Liver (tissue), 9 donors: ENCODE data around the gene BRS3. TPM values are rescaled to one million over a fixed set of nuclear protein-coding genes. Genes with fewer than 3 reads are reported as not detected.

ENCODE experiments used
- DNase-seq: peaks from one replicate; pipeline ENCODE4 v3.0.0-alpha.2; 2017; ENCODE audit warnings: low spot score
- H3K27ac ChIP-seq, 2 donors: one replicate each; pipeline ENCODE4 v1.7.0; 2013; ENCODE audit warnings: inconsistent platforms in 2 of 2, low read length in 2 of 2, control low read depth in 1 of 2, low read depth in 1 of 2, mild to moderate bottlenecking in 1 of 2
- H3K27me3 ChIP-seq, 4 donors: one replicate each; pipeline versions ENCODE4 v1.6.1 to v1.7.0; 2013; ENCODE audit warnings: low read length in 3 of 4, inconsistent platforms in 1 of 4, mild to moderate bottlenecking in 1 of 4, moderate library complexity in 1 of 4; ENCODE audit not compliant: control insufficient read depth in 4 of 4, insufficient read depth in 4 of 4
- H3K36me3 ChIP-seq, 4 donors: one replicate each; pipeline versions ENCODE4 v1.6.1 to v1.7.0; 2013; ENCODE audit warnings: low read length in 3 of 4, mild to moderate bottlenecking in 3 of 4, low read depth in 1 of 4, moderate library complexity in 1 of 4; ENCODE audit not compliant: control insufficient read depth in 4 of 4, insufficient read depth in 3 of 4
- H3K4me1 ChIP-seq, 4 donors: one replicate each; pipeline versions ENCODE4 v1.6.1 to v1.7.0; 2013; ENCODE audit warnings: low read length in 3 of 4, mild to moderate bottlenecking in 3 of 4, moderate library complexity in 1 of 4; ENCODE audit not compliant: control insufficient read depth in 4 of 4, insufficient read depth in 4 of 4
- H3K4me3 ChIP-seq, 3 donors: one replicate each; pipeline versions ENCODE4 v1.6.1 to v1.7.0; 2013; ENCODE audit warnings: low read length in 3 of 3, control low read depth in 1 of 3, low read depth in 1 of 3, mild to moderate bottlenecking in 1 of 3
- H3K9ac ChIP-seq, 2 donors: one replicate each; pipeline ENCODE4 v1.7.0; 2013; ENCODE audit warnings: low read length in 2 of 2, mild to moderate bottlenecking in 2 of 2, moderate library complexity in 2 of 2, control low read depth in 1 of 2, low read depth in 1 of 2
- H3K9me3 ChIP-seq, 4 donors: one replicate each; pipeline versions ENCODE4 v1.6.1 to v1.7.0; 2013; ENCODE audit warnings: low read length in 3 of 4; ENCODE audit not compliant: control insufficient read depth in 4 of 4
- ATF3 ChIP-seq: IDR thresholded peaks from 2 replicates; pipeline ENCODE4 v1.6.1; 2016; ENCODE audit warnings: antibody characterized with exemption
- CTCF ChIP-seq: fragments of 150-350 bp; IDR thresholded peaks from 2 replicates; pipeline ENCODE4 v1.5.1; 2017; ENCODE audit warnings: improper control_type of control experiment, low read depth, low read length; ENCODE audit not compliant: missing input control
- EGR1 ChIP-seq, 2 donors: IDR thresholded peaks; 2 replicates each; pipeline ENCODE4 v1.6.1; 2016 to 2018; ENCODE audit warnings: antibody characterized with exemption in 2 of 2, low read depth in 2 of 2
- FOXA1 ChIP-seq: IDR thresholded peaks from 2 replicates; pipeline ENCODE4 v1.6.1; 2016; ENCODE audit warnings: antibody characterized with exemption
- FOXA2 ChIP-seq: IDR thresholded peaks from 2 replicates; pipeline ENCODE4 v1.6.1; 2016; ENCODE audit warnings: antibody characterized with exemption
- GABPA ChIP-seq, 2 donors: IDR thresholded peaks in 1 of 2; conservative IDR thresholded peaks in 1 of 2; 2 replicates each; pipeline ENCODE4 v1.6.1; 2016; ENCODE audit warnings: antibody characterized with exemption in 2 of 2, mild to moderate bottlenecking in 1 of 2, moderate library complexity in 1 of 2
- HNF4A ChIP-seq, 2 donors: conservative IDR thresholded peaks; 2 replicates each; pipeline ENCODE4 v1.6.1; 2016; ENCODE audit warnings: antibody characterized with exemption in 2 of 2, mild to moderate bottlenecking in 2 of 2
- HNF4G ChIP-seq: IDR thresholded peaks from 2 replicates; pipeline ENCODE4 v1.6.1; 2016; ENCODE audit warnings: antibody characterized with exemption
- JUND ChIP-seq, 2 donors: IDR thresholded peaks; 2 replicates each; pipeline ENCODE4 v1.6.1; 2016; ENCODE audit warnings: antibody characterized with exemption in 2 of 2
- NR2F2 ChIP-seq: IDR thresholded peaks from 2 replicates; pipeline ENCODE4 v1.6.1; 2016; ENCODE audit warnings: antibody characterized with exemption
- RAD21 ChIP-seq, 2 donors: IDR thresholded peaks; 2 replicates each; pipeline ENCODE4 v1.6.1; 2016; ENCODE audit warnings: antibody characterized with exemption in 2 of 2, mild to moderate bottlenecking in 2 of 2
- REST ChIP-seq: IDR thresholded peaks from 2 replicates; pipeline ENCODE4 v1.6.1; 2016; ENCODE audit warnings: antibody characterized with exemption, mild to moderate bottlenecking
- RXRA ChIP-seq, 2 donors: IDR thresholded peaks; 2 replicates each; pipeline ENCODE4 v1.6.1; 2017 to 2018; ENCODE audit warnings: antibody characterized with exemption in 2 of 2, mild to moderate bottlenecking in 1 of 2
- SP1 ChIP-seq: IDR thresholded peaks from 2 replicates; pipeline ENCODE4 v1.6.1; 2018; ENCODE audit warnings: antibody characterized with exemption, mild to moderate bottlenecking
- TAF1 ChIP-seq: conservative IDR thresholded peaks from 2 replicates; pipeline ENCODE4 v1.6.1; 2016; ENCODE audit warnings: antibody characterized with exemption, mild to moderate bottlenecking
- YY1 ChIP-seq: IDR thresholded peaks from 2 replicates; pipeline ENCODE4 v1.6.1; 2016; ENCODE audit warnings: antibody characterized with exemption, mild to moderate bottlenecking
- ZBTB33 ChIP-seq: IDR thresholded peaks from 2 replicates; pipeline ENCODE4 v1.6.1; 2016; ENCODE audit warnings: antibody characterized with exemption
- WGBS: extraction: QIAGEN DNeasy Blood & Tissue Kit; methylation state at CpG from one replicate; pipeline ENCODE4 v1.1.7; 2013; 5-methylcytosine and 5-hydroxymethylcytosine counted together
- polyA plus RNA-seq, 2 donors: library from polyadenylated mRNA; stranded (reverse) in 1 of 2; unstranded in 1 of 2; fragments of 200-250 nt in 1 of 2; fragments of >200 nt in 1 of 2; fragmentation: Nextera tagmentation in 1 of 2; extraction: Ambion mirVana in 1 of 2; gene quantifications; one replicate each; pipeline versions ENCODE4 v1.2.1 to v1.2.3, GENCODE V29; 2013 to 2015
- total RNA-seq, 2 donors: library from RNA; depleted of rRNA; stranded (reverse); fragments of >200 nt; gene quantifications; one replicate each; pipeline ENCODE4 v1.2.3, GENCODE V29; 2014
- TF ChIP-seq, protein P1 (sequence below): IDR thresholded peaks from 2 replicates; pipeline ENCODE4 v1.6.1; 2016; ENCODE audit warnings: antibody characterized with exemption
- donor health status: healthy.
- donor health status: healthy.
- donor health status: healthy.
- donor health status: healthy.
- donor health status: healthy.

BRS3 gene
- total and polyA plus RNA-seq, 4 donors, result not detected

- Histone ChIP-seq H3K4me3 (no peak overlapping the region), H3K9me3 (no peaks in the 10 kb centered on the region), H3K4me1 (no peaks in the 10 kb centered on the region), H3K36me3 (no peaks in the 10 kb centered on the region), H3K27ac (no peak overlapping the region), H3K9ac (no peak overlapping the region), H3K27me3 (no peaks in the 10 kb centered on the region)
- no peak for TF ChIP-seq RAD21 (IDR thresholded peaks at IDR 0.05)
- no peak for TF ChIP-seq NR2F2
- no peak for TF ChIP-seq ATF3
- TF ChIP-seq YY1, result no peak
- TF ChIP-seq GABPA (IDR thresholded peaks at IDR 0.05 in 1 of 2, conservative IDR thresholded peaks at IDR 0.05 in 1 of 2), result no peak
- no peak for TF ChIP-seq JUND (IDR thresholded peaks at IDR 0.05)
- TF ChIP-seq REST, result no peak
- TF ChIP-seq HNF4G, result no peak
- no peak for TF ChIP-seq RXRA (IDR thresholded peaks at IDR 0.05)
- TF ChIP-seq CTCF, result no peak
- TF ChIP-seq, protein P1, sequence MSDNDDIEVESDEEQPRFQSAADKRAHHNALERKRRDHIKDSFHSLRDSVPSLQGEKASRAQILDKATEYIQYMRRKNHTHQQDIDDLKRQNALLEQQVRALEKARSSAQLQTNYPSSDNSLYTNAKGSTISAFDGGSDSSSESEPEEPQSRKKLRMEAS, result no peak
- no peak for TF ChIP-seq TAF1
- TF ChIP-seq ZBTB33, result no peak
- no peak for TF ChIP-seq HNF4A (conservative IDR thresholded peaks at IDR 0.05)
- no peak for TF ChIP-seq SP1
- TF ChIP-seq EGR1 (IDR thresholded peaks at IDR 0.05; ENCODE audit: low read depth in 2 of 2), result no peak
- TF ChIP-seq FOXA2, result no peak
- no peak for TF ChIP-seq FOXA1
- WGBS, result 54% methylated on average over 8 of the region's 8 CpGs
- no peak for DNase-seq
These were observed 37.5 kb upstream of the BRS3 start for GRCh38 chrX:136450050-136450830.
